Measurements from ENCODE around the gene HSBP1L1. TPM values are rescaled to one million over a fixed set of nuclear protein-coding genes. Genes with fewer than 3 reads are reported as not detected.

The HSBP1L1 gene
- polyA plus RNA-seq, 1 of the 3 experiments (the other 2 are of a cell fraction) = 7.4 TPM

- no peak for TF ChIP-seq POLR2AphosphoS5 (IDR thresholded peaks at IDR 0.05; ENCODE audit: low read depth, low read length)
These were observed 19.4 kb downstream of the HSBP1L1 start (continued) for GRCh38 chr18:79983793-79984192.

GRCh38 chr18:79985172-79985571, 20.7 kb downstream of the HSBP1L1 start:
- Histone ChIP-seq H2AFZ (ENCODE audit: low read depth) (no peak overlapping the region), H4K20me1 (ENCODE audit: insufficient read depth) (peaks cover 74% of the 10 kb centered on the region), H3K9ac (no peak overlapping the region), H3K27ac (ENCODE audit: low read depth in 2 of 2, low read length in 1 of 2) (no peak overlapping the region), H3K4me3 (ENCODE audit: low read depth in 2 of 2, low read length in 1 of 2) (no peak overlapping the region), H3K27me3 (ENCODE audit: insufficient read depth) (no peaks in the 10 kb centered on the region), H3K9me2 (no peaks in the 10 kb centered on the region), H3K36me3 (replicated peaks in 1 of 2; ENCODE audit: control insufficient read depth in 1 of 2, insufficient read depth in 2 of 2, low read length in 1 of 2) (peaks cover 2 to 21% of the 10 kb centered on the region in 2 experiments), H3F3A (replicated peaks; ENCODE audit: insufficient read depth) (peaks cover 9% of the 10 kb centered on the region), H3K4me1 (ENCODE audit: control insufficient read depth in 1 of 2, insufficient read depth in 2 of 2, low read depth in 1 of 2, low read length in 1 of 2) (peaks cover 4 to 13% of the 10 kb centered on the region in 2 experiments; a peak in 2 of 4 replicates), H3K79me2 (ENCODE audit: insufficient read depth) (peaks cover 81% of the 10 kb centered on the region), H3K4me2 (no peak overlapping the region), H3K9me3 (no peaks in the 10 kb centered on the region)
- DNase-seq = no peak
- CTCF ChIA-PET = interaction anchor here (1.3 kb wide), 1 partner anchor 12 kb away, joined by 3 read pairs; no protein-coding TSS in a partner anchor
- POLR2A ChIA-PET = no interaction called here
- WGBS (ENCODE audit: low lambda C conversion rate) = 93% methylated on average over 12 of the region's 12 CpGs
- TF ChIP-seq MEF2A (IDR thresholded peaks at IDR 0.05; ENCODE audit: borderline replicate concordance, low read depth) (no peak), RXRA (IDR thresholded peaks at IDR 0.05; ENCODE audit: borderline replicate concordance, low read depth) (no peak), POLR2AphosphoS5 (IDR thresholded peaks at IDR 0.05; ENCODE audit: low read depth, low read length) (no peak), NRF1 (IDR thresholded peaks at IDR 0.05; ENCODE audit: low read depth, low read length) (no peak), CHD2 (IDR thresholded peaks at IDR 0.05; ENCODE audit: low read length, partially characterized antibody) (no peak), SMC3 (IDR thresholded peaks at IDR 0.05; ENCODE audit: low read depth, low read length) (no peak), EP300 (IDR thresholded peaks at IDR 0.05; ENCODE audit: borderline replicate concordance in 1 of 2, low read depth in 1 of 2, low read length in 1 of 2) (no peak), MAX (IDR thresholded peaks at IDR 0.05; ENCODE audit: low read depth) (no peak), TAF1 (IDR thresholded peaks at IDR 0.05; ENCODE audit: borderline replicate concordance, low read depth, low read length) (no peak), RAD21 (IDR thresholded peaks at IDR 0.05; ENCODE audit: low read length) (no peak), NFIC (IDR thresholded peaks at IDR 0.05; ENCODE audit: borderline replicate concordance) (no peak)
- TF ChIP-seq, protein P1, sequence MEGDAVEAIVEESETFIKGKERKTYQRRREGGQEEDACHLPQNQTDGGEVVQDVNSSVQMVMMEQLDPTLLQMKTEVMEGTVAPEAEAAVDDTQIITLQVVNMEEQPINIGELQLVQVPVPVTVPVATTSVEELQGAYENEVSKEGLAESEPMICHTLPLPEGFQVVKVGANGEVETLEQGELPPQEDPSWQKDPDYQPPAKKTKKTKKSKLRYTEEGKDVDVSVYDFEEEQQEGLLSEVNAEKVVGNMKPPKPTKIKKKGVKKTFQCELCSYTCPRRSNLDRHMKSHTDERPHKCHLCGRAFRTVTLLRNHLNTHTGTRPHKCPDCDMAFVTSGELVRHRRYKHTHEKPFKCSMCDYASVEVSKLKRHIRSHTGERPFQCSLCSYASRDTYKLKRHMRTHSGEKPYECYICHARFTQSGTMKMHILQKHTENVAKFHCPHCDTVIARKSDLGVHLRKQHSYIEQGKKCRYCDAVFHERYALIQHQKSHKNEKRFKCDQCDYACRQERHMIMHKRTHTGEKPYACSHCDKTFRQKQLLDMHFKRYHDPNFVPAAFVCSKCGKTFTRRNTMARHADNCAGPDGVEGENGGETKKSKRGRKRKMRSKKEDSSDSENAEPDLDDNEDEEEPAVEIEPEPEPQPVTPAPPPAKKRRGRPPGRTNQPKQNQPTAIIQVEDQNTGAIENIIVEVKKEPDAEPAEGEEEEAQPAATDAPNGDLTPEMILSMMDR (IDR thresholded peaks at IDR 0.05) = no peak

DNA sequence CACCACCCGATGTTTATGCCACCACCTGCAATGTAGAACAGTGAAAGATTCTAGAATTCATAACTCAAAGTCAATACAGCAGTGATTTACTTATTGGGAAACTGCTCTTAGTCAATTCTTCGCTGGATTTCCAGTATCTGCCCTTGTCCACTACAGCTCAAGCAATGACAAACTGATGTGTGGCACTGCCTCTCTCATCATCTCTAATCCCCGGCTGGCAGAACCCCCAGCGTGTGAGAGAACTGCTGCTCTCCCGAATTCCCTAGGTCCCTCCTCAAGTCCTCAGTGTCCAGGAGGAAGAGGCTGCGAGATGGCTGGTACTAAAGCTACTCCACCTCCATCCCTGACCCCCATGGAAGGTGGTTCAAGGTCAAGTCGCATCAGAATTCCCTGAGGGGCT, 22.3 kb downstream of the HSBP1L1 start:
- peak overlapping the region; percentile 90 for H3K9ac ChIP-seq
- H3K27ac ChIP-seq (ENCODE audit: low read depth in 2 of 2, low read length in 1 of 2) = no peak overlapping the region
- CTCF ChIA-PET = interaction anchor here (0.9 kb wide), 1 partner anchor 57 kb away, joined by 3 read pairs; no protein-coding TSS in a partner anchor

More for the DNA sequence above, 22.3 kb downstream of the HSBP1L1 start:
- Histone ChIP-seq H4K20me1 (ENCODE audit: insufficient read depth) (peaks cover 58% of the 10 kb centered on the region), H3K4me3 (ENCODE audit: low read depth in 2 of 2, low read length in 1 of 2) (peak overlapping the region; percentile 74 to 97), H3K9me3 (no peaks in the 10 kb centered on the region), H3K4me1 (ENCODE audit: control insufficient read depth in 1 of 2, insufficient read depth in 2 of 2, low read depth in 1 of 2, low read length in 1 of 2) (peaks cover 4 to 13% of the 10 kb centered on the region in 2 experiments; a peak in 2 of 4 replicates), H2AFZ (ENCODE audit: low read depth) (no peak overlapping the region), H3F3A (replicated peaks; ENCODE audit: insufficient read depth) (peaks cover 14% of the 10 kb centered on the region), H3K9me2 (no peaks in the 10 kb centered on the region), H3K79me2 (ENCODE audit: insufficient read depth) (peaks cover 65% of the 10 kb centered on the region), H3K36me3 (replicated peaks in 1 of 2; ENCODE audit: control insufficient read depth in 1 of 2, insufficient read depth in 2 of 2, low read length in 1 of 2) (peaks cover 2 to 21% of the 10 kb centered on the region in 2 experiments), H3K4me2 (peak overlapping the region; percentile 97), H3K27me3 (ENCODE audit: insufficient read depth) (no peaks in the 10 kb centered on the region)
- peak; percentile 37 for DNase-seq
- TF ChIP-seq GATA2 (CRISPR knock-in tag; IDR thresholded peaks at IDR 0.05) (no peak), USF2 (IDR thresholded peaks at IDR 0.05; ENCODE audit: borderline replicate concordance, low read depth, low read length) (no peak), MAX (IDR thresholded peaks at IDR 0.05; ENCODE audit: low read depth) (no peak), PBX3 (IDR thresholded peaks at IDR 0.05) (no peak)
- POLR2A ChIA-PET = no interaction called here
- 13% methylated on average over 6 of the region's 7 CpGs for WGBS (ENCODE audit: low lambda C conversion rate)
